PC-3 (cell line): ENCODE results near the gene PCDH9.

Experiments
- EZH2 ChIP-seq: fragments of 300-600 bp; sonication (generic); IDR thresholded peaks from one replicate; pipeline ENCODE4 v1.6.1; 2017; ENCODE audit warnings: antibody characterized with exemption, mild to moderate bottlenecking, low read length; ENCODE audit not compliant: unreplicated experiment
- TF ChIP-seq, protein P1 (sequence below): fragments of 300-600 bp; sonication (generic); conservative IDR thresholded peaks from 2 replicates; pipeline ENCODE4 v1.5.1; 2017; ENCODE audit warnings: antibody characterized with exemption, low read depth, mild to moderate bottlenecking, low read length

DNA sequence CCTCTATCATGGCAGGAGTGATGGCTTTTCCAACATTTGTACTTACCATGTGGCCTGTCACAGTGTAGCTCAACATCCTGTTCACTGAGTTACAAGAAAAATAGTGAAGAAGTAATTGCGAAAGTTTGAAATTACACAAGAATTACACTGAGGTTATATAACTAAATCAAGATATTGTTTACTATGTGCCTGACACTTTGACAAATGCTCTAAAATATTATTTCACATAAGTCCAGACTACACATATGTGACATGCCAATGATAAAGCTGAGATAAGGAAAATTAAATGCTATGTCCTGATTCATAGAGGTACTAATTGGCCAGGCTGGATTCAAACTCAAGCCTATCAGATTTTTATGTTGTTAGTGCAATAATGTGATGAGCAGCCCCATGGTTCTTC, 451.7 kb downstream of the PCDH9 start:
- TF ChIP-seq, protein P1, sequence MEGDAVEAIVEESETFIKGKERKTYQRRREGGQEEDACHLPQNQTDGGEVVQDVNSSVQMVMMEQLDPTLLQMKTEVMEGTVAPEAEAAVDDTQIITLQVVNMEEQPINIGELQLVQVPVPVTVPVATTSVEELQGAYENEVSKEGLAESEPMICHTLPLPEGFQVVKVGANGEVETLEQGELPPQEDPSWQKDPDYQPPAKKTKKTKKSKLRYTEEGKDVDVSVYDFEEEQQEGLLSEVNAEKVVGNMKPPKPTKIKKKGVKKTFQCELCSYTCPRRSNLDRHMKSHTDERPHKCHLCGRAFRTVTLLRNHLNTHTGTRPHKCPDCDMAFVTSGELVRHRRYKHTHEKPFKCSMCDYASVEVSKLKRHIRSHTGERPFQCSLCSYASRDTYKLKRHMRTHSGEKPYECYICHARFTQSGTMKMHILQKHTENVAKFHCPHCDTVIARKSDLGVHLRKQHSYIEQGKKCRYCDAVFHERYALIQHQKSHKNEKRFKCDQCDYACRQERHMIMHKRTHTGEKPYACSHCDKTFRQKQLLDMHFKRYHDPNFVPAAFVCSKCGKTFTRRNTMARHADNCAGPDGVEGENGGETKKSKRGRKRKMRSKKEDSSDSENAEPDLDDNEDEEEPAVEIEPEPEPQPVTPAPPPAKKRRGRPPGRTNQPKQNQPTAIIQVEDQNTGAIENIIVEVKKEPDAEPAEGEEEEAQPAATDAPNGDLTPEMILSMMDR: no peak
- no peak for TF ChIP-seq EZH2
